GM23338 (cell line): ENCODE measurements around the gene PDXK. TPM values are rescaled to one million over a fixed set of nuclear protein-coding genes. Genes with fewer than 3 reads are reported as not detected.

Experiments used
- ATAC-seq: fragments of 200-7000 bp; cut with Tn5 transposase; 3 replicates; pipeline ENCODE4 v1.9.1; 2020
- DNase-seq: peaks from one replicate; pipeline ENCODE4 v3.0.0-alpha.2; 2015; ENCODE audit warnings: low spot score
- H2AFZ ChIP-seq: fragments of 200-600 bp; sonication (generic); 2 replicates; pipeline ENCODE4 v1.8.0; 2016; ENCODE audit warnings: antibody characterized with exemption, mild to moderate bottlenecking, moderate library complexity
- H3F3A ChIP-seq: fragments of 200-600 bp; sonication (generic); replicated peaks from 2 replicates; pipeline ENCODE4 v1.8.0; 2017; ENCODE audit warnings: antibody characterized with exemption, mixed run types, low read depth
- H3K27ac ChIP-seq: fragments of 200-600 bp; sonication (generic); 2 replicates; pipeline ENCODE4 v1.6.1; 2016; ENCODE audit warnings: low read depth
- H3K27me3 ChIP-seq: fragments of 200-600 bp; sonication (generic); 2 replicates; pipeline ENCODE4 v1.8.0; 2016; ENCODE audit warnings: mild to moderate bottlenecking, mixed run types, moderate library complexity; ENCODE audit not compliant: insufficient read depth
- H3K36me3 ChIP-seq: fragments of 200-600 bp; sonication (generic); 2 replicates; pipeline ENCODE4 v1.8.0; 2016; ENCODE audit warnings: mild to moderate bottlenecking; ENCODE audit not compliant: insufficient read depth
- H3K4me1 ChIP-seq: fragments of 200-600 bp; sonication (generic); 2 replicates; pipeline ENCODE4 v1.8.0; 2016; ENCODE audit warnings: mild to moderate bottlenecking, moderate library complexity; ENCODE audit not compliant: insufficient read depth
- H3K4me2 ChIP-seq: fragments of 200-600 bp; sonication (generic); 2 replicates; pipeline ENCODE4 v1.7.1; 2017; ENCODE audit warnings: mixed run types
- H3K4me3 ChIP-seq: fragments of 200-600 bp; sonication (generic); 2 replicates; pipeline ENCODE4 v1.6.1; 2016; ENCODE audit warnings: mixed run types
- H3K79me2 ChIP-seq: fragments of 200-600 bp; sonication (generic); replicated peaks from 2 replicates; pipeline ENCODE4 v1.8.0; 2017; ENCODE audit warnings: mild to moderate bottlenecking; ENCODE audit not compliant: insufficient read depth
- H3K9me2 ChIP-seq: fragments of 200-600 bp; sonication (generic); 2 replicates; pipeline ENCODE4 v1.8.0; 2017; ENCODE audit not compliant: insufficient read depth
- H4K20me1 ChIP-seq: fragments of 200-600 bp; sonication (generic); replicated peaks from 2 replicates; pipeline ENCODE4 v1.8.0; 2017; ENCODE audit warnings: mild to moderate bottlenecking; ENCODE audit not compliant: insufficient read depth
- H3K27ac Mint-ChIP-seq: 2 replicates; pipeline ENCODE4 v1.8.0; 2020; ENCODE audit warnings: inconsistent platforms, mild to moderate bottlenecking, moderate library complexity, mixed read lengths
- H3K27me3 Mint-ChIP-seq: 3 replicates; pipeline ENCODE4 v1.8.0; 2022; ENCODE audit warnings: low read depth, mild to moderate bottlenecking, moderate library complexity, mixed read lengths, inconsistent platforms; ENCODE audit not compliant: insufficient read depth, poor library complexity
- H3K36me3 Mint-ChIP-seq: 3 replicates; pipeline ENCODE4 v1.8.0; 2021; ENCODE audit warnings: low read depth, mild to moderate bottlenecking, inconsistent platforms, moderate library complexity, mixed read lengths
- H3K4me1 Mint-ChIP-seq: 3 replicates; pipeline ENCODE4 v1.8.0; 2020; ENCODE audit warnings: mild to moderate bottlenecking, inconsistent platforms, mixed read lengths
- H3K4me3 Mint-ChIP-seq: 3 replicates; pipeline ENCODE4 v1.8.0; 2021; ENCODE audit warnings: moderate library complexity, mild to moderate bottlenecking, inconsistent platforms, mixed read lengths
- H3K9me3 Mint-ChIP-seq: 3 replicates; pipeline ENCODE4 v1.8.0; 2020; ENCODE audit warnings: moderate library complexity, mild to moderate bottlenecking, inconsistent platforms, mixed read lengths
- CREB1 ChIP-seq: fragments of 250-450 bp; sonication (Bioruptor Pico); IDR thresholded peaks from 2 replicates; pipeline ENCODE4 v1.5.0; 2020; ENCODE audit warnings: low read depth, mild to moderate bottlenecking, moderate library complexity
- EZH2 ChIP-seq: fragments of 200-600 bp; sonication (generic); IDR thresholded peaks from one replicate; pipeline ENCODE4 v1.8.0; 2017; ENCODE audit warnings: antibody characterized with exemption, mild to moderate bottlenecking, low read depth; ENCODE audit not compliant: unreplicated experiment
- EZH2phosphoT487 ChIP-seq: fragments of 200-600 bp; sonication (generic); IDR thresholded peaks from one replicate; pipeline ENCODE4 v1.8.1; 2018; ENCODE audit warnings: antibody characterized with exemption; ENCODE audit not compliant: unreplicated experiment
- JUNB ChIP-seq: IDR thresholded peaks from one replicate; pipeline ENCODE4 v1.6.1; 2016; ENCODE audit warnings: antibody characterized with exemption; ENCODE audit not compliant: unreplicated experiment
- NANOG ChIP-seq: IDR thresholded peaks from 2 replicates; pipeline ENCODE4 v1.6.1; 2016; ENCODE audit warnings: antibody characterized with exemption, borderline replicate concordance
- POLR2AphosphoS5 ChIP-seq: IDR thresholded peaks from 2 replicates; pipeline ENCODE4 v1.6.1; 2016; ENCODE audit warnings: antibody characterized with exemption, low read depth
- STAT1 ChIP-seq: IDR thresholded peaks from one replicate; pipeline ENCODE4 v1.6.1; 2016; ENCODE audit warnings: antibody characterized with exemption; ENCODE audit not compliant: unreplicated experiment
- ZNF114 ChIP-seq: fragments of 250-450 bp; sonication (Bioruptor Pico); IDR thresholded peaks from 2 replicates; pipeline ENCODE4 v1.5.0; 2020; ENCODE audit warnings: mild to moderate bottlenecking, moderate library complexity
- ZNF331 ChIP-seq: fragments of 250-450 bp; sonication (Bioruptor Pico); IDR thresholded peaks from 2 replicates; pipeline ENCODE4 v1.5.0; 2020; ENCODE audit warnings: low read depth, mild to moderate bottlenecking, moderate library complexity
- ZNF462 ChIP-seq: fragments of 250-450 bp; sonication (Bioruptor Pico); IDR thresholded peaks from 2 replicates; pipeline ENCODE4 v1.5.0; 2020; ENCODE audit warnings: mild to moderate bottlenecking, moderate library complexity
- polyA plus RNA-seq: library from polyadenylated mRNA; unstranded; fragments of >200 nt; fragmentation: Nextera tagmentation; extraction: Ambion mirVana; gene quantifications from 2 replicates; pipeline ENCODE4 v1.2.1, GENCODE V29; 2016
- total RNA-seq: library from RNA; depleted of rRNA; stranded (reverse); fragments of >200 nt; shearing (Covaris generic); gene quantifications from 2 replicates; pipeline ENCODE4 v1.2.3, GENCODE V29; 2014
- TF ChIP-seq, protein P1 (sequence below), 2 experiments: fragments of 200-600 bp in 1 of 2; sonication (generic) in 1 of 2; conservative IDR thresholded peaks; 2 replicates each; pipeline versions ENCODE4 v1.5.1 to v1.6.1; 2016 to 2017; ENCODE audit warnings: antibody characterized with exemption in 2 of 2, low read depth in 2 of 2, mild to moderate bottlenecking in 2 of 2, moderate library complexity in 1 of 2
- TF ChIP-seq, protein P2 (sequence below): IDR thresholded peaks from 2 replicates; pipeline ENCODE4 v1.6.1; 2016; ENCODE audit warnings: antibody characterized with exemption
- TF ChIP-seq, protein P3 (sequence below): IDR thresholded peaks from one replicate; pipeline ENCODE4 v1.6.1; 2018; ENCODE audit warnings: antibody characterized with exemption; ENCODE audit not compliant: unreplicated experiment

PDXK gene
- total and polyA plus RNA-seq, 2 experiments from 2014 or later, result 53.2 to 66.3 TPM

- TF ChIP-seq POLR2AphosphoS5 (no peak), EZH2 (no peak), CREB1 (CRISPR knock-in tag) (no peak), STAT1 (no peak), ZNF331 (CRISPR knock-in tag) (no peak), EZH2phosphoT487 (no peak), JUNB (no peak), ZNF114 (CRISPR knock-in tag) (no peak), NANOG (no peak), ZNF462 (CRISPR knock-in tag) (no peak)
- TF ChIP-seq, protein P1, sequence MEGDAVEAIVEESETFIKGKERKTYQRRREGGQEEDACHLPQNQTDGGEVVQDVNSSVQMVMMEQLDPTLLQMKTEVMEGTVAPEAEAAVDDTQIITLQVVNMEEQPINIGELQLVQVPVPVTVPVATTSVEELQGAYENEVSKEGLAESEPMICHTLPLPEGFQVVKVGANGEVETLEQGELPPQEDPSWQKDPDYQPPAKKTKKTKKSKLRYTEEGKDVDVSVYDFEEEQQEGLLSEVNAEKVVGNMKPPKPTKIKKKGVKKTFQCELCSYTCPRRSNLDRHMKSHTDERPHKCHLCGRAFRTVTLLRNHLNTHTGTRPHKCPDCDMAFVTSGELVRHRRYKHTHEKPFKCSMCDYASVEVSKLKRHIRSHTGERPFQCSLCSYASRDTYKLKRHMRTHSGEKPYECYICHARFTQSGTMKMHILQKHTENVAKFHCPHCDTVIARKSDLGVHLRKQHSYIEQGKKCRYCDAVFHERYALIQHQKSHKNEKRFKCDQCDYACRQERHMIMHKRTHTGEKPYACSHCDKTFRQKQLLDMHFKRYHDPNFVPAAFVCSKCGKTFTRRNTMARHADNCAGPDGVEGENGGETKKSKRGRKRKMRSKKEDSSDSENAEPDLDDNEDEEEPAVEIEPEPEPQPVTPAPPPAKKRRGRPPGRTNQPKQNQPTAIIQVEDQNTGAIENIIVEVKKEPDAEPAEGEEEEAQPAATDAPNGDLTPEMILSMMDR (conservative IDR thresholded peaks at IDR 0.05; ENCODE audit: low read depth in 2 of 2), result no peak
- TF ChIP-seq, protein P2, sequence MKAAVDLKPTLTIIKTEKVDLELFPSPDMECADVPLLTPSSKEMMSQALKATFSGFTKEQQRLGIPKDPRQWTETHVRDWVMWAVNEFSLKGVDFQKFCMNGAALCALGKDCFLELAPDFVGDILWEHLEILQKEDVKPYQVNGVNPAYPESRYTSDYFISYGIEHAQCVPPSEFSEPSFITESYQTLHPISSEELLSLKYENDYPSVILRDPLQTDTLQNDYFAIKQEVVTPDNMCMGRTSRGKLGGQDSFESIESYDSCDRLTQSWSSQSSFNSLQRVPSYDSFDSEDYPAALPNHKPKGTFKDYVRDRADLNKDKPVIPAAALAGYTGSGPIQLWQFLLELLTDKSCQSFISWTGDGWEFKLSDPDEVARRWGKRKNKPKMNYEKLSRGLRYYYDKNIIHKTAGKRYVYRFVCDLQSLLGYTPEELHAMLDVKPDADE, result no peak
- TF ChIP-seq, protein P3, sequence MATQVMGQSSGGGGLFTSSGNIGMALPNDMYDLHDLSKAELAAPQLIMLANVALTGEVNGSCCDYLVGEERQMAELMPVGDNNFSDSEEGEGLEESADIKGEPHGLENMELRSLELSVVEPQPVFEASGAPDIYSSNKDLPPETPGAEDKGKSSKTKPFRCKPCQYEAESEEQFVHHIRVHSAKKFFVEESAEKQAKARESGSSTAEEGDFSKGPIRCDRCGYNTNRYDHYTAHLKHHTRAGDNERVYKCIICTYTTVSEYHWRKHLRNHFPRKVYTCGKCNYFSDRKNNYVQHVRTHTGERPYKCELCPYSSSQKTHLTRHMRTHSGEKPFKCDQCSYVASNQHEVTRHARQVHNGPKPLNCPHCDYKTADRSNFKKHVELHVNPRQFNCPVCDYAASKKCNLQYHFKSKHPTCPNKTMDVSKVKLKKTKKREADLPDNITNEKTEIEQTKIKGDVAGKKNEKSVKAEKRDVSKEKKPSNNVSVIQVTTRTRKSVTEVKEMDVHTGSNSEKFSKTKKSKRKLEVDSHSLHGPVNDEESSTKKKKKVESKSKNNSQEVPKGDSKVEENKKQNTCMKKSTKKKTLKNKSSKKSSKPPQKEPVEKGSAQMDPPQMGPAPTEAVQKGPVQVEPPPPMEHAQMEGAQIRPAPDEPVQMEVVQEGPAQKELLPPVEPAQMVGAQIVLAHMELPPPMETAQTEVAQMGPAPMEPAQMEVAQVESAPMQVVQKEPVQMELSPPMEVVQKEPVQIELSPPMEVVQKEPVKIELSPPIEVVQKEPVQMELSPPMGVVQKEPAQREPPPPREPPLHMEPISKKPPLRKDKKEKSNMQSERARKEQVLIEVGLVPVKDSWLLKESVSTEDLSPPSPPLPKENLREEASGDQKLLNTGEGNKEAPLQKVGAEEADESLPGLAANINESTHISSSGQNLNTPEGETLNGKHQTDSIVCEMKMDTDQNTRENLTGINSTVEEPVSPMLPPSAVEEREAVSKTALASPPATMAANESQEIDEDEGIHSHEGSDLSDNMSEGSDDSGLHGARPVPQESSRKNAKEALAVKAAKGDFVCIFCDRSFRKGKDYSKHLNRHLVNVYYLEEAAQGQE, result no peak
- no peak overlapping the region for H3K4me3 ChIP-seq
- H3K27me3 ChIP-seq, result no peaks in the 10 kb centered on the region
- ATAC-seq (no peak), DNase-seq (no peak)
- H3K4me1 ChIP-seq, result no peaks in the 10 kb centered on the region
- H3K79me2 ChIP-seq, result no peaks in the 10 kb centered on the region
- H3K9me2 ChIP-seq, result no peaks in the 10 kb centered on the region
- no peak overlapping the region for H3K4me2 ChIP-seq
- H3K36me3 ChIP-seq, result peaks cover 6% of the 10 kb centered on the region; the same call in 1 of the 2 replicates
- Mint-ChIP-seq H3K9me3 (no peaks in the 10 kb centered on the region), H3K4me3 (no peak overlapping the region), H3K27me3 (peaks cover 15% of the 10 kb centered on the region), H3K4me1 (no peaks in the 10 kb centered on the region; the same call in 2 of the 3 replicates), H3K36me3 (peaks cover 45% of the 10 kb centered on the region), H3K27ac (no peak overlapping the region; the same call in 1 of the 2 replicates)
- H3K27ac ChIP-seq, result peak overlapping the region; percentile 79; the same call in 1 of the 2 replicates
- H4K20me1 ChIP-seq, result no peaks in the 10 kb centered on the region; the same call in 1 of the 2 replicates
- 0 out of 2 replicates have a peak, but pooled peaks cover 3% of the 10 kb centered on the region for H3F3A ChIP-seq
- H2AFZ ChIP-seq, result no peak overlapping the region
These were observed 86.4 kb downstream of the PDXK start for GRCh38 chr21:43805275-43805800.
